GM19099 (cell line): Measurements from ENCODE around the gene LRRC10B.

Experiments
- POLR2A ChIP-seq: IDR thresholded peaks from 3 replicates; pipeline ENCODE4 v1.6.1; 2011; ENCODE audit warnings: low read depth; ENCODE audit not compliant: insufficient read length; ENCODE audit errors: extremely low read depth

The LRRC10B gene

GRCh38 chr11:61507962-61508861, at the start of gene LRRC10B:
Gene LRRC10B (plus strand): TSS chr11:61508749. CDS start chr11:61508999, 250 bp downstream.
- no peak for TF ChIP-seq POLR2A

GRCh38 chr11:61460474-61460881, 48.1 kb upstream of the LRRC10B start:
- TF ChIP-seq POLR2A: no peak

DNA sequence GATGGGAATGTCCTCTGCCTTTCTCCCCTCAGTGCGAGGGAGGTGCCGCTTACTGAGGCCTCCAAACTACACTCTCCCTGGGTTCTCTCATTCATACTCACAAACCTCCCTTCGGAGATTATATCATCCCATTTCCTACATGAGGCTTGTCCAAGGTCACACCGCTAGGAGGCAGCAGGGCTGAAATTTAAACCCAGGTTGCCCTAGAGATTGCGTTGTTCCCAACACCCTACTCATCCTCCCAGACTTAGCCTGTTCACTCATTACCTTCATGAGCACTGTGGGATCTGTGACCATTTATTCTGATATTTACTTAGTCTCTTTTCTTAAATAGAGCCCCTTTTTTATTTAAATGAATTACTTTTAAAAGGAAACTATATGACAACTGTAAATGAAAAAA, 47.6 kb upstream of the LRRC10B start:
- TF ChIP-seq POLR2A: no peak

DNA sequence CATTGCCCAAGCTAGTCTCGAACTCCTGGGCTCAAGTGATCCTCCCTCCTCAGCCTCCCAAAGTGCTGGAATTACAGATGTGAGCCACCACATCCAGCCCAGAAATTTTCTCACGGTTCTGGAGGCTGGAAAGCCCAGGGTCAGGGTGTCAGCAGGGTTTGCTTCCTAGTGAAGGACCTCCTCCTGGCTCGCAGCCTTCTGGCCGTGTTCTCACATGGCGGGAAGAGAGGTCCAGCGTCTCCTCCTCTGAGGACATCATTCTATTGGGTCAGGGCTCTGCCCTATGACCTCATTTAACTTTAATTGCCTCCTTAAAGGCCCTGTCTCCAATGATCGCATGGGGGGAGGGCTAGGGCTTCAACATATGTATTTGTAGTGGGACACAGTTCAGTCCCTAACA, 40.5 kb upstream of the LRRC10B start:
- TF ChIP-seq POLR2A: no peak

- no peak for TF ChIP-seq POLR2A
These were observed 36.3 kb upstream of the LRRC10B start for GRCh38 chr11:61472282-61472681.

DNA sequence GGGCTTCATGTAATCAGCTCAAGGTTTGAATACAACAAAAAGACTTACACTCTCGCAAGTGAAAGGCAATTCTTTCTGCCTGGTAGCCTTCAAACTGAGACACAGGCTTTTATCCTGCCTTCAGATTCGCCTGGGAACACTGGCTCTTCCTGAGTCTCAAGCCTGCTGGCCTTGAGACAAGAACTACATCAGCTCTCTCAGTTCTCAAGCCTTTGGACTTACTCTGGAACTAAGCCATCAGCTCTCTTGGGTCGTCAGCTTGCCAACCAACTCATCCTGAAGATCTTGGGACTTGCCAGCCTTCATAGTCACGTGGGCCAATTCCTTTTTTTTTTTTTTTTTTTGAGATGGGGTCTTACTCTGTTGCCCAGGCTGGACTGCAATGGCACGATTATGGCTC, 35.7 kb upstream of the LRRC10B start:
- TF ChIP-seq POLR2A: no peak

GRCh38 chr11:61473370-61474012, 35.1 kb upstream of the LRRC10B start:
- TF ChIP-seq POLR2A: no peak

DNA sequence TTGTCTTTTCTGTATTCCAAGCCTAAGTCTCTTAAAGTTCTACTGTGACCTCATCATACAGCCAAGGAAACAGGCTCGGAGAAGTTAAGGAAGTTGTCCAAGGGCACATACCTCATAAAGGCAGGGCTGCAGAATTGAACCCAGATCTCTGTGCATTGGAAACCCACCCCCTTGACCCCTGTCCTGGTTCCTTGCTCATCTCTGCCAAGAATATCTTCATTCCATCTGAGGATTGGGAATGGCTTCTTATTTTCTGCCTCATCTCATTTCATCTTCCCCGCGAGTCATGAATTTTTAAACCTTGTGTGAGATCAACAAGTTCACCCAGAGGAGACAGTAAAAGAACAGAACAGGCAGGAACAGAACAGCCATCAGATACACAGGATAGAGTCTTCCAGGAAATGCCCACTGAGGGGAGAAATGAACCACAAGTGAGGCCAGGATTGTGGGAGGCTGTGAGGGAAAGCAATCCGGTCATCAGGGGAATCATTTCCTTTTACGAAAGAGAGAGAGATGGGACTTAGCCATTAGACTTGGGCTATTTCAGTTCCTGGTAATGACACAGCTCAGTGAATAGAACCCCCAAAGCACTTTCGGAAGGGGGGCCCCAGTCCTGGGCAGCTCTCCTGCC, 34.4 kb upstream of the LRRC10B start:
- no peak for TF ChIP-seq POLR2A

DNA sequence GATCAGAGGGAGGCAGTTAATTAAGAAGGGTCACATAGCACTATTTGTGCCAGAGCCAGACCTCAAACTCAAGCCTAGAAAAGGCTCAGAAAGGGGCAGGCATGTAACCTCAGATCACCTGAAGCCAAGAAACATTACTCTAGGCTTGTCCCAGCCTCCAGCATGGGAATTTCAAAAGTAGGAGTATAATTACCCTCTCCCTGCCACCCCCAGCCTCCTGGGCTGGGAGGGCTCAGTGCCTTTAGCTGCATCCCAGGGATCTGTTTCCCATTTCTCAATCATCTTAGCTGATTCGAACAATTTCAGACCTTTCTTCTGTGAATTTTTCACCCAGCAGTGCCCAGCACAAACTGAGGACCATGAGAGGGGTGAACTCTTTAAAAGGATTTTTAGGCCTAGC, 33.1 kb upstream of the LRRC10B start:
- no peak for TF ChIP-seq POLR2A

- no peak for TF ChIP-seq POLR2A
These were observed 32.2 kb upstream of the LRRC10B start for GRCh38 chr11:61476371-61476770.

DNA sequence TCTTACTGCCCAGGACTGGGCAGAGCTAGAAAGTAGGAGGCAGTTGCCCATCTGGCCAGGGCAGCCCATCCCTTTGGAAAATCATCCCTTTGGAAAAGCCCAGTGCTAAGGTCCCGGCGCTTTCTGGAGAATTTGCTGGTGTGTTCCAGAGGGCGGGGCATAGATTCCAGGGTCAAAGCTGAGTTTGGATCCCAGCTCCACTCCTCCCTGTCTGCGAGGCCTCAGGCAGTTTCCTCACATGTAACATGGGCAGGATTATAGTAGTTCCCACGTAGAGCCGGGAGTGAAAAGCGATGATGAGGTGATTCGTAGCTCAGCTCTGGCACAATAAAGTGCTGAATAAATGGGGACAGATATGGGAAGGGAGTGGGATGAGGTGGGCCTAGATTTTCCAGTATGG, 31.4 kb upstream of the LRRC10B start:
- no peak for TF ChIP-seq POLR2A

GRCh38 chr11:61477727-61478148, 30.8 kb upstream of the LRRC10B start:
- no peak for TF ChIP-seq POLR2A

DNA sequence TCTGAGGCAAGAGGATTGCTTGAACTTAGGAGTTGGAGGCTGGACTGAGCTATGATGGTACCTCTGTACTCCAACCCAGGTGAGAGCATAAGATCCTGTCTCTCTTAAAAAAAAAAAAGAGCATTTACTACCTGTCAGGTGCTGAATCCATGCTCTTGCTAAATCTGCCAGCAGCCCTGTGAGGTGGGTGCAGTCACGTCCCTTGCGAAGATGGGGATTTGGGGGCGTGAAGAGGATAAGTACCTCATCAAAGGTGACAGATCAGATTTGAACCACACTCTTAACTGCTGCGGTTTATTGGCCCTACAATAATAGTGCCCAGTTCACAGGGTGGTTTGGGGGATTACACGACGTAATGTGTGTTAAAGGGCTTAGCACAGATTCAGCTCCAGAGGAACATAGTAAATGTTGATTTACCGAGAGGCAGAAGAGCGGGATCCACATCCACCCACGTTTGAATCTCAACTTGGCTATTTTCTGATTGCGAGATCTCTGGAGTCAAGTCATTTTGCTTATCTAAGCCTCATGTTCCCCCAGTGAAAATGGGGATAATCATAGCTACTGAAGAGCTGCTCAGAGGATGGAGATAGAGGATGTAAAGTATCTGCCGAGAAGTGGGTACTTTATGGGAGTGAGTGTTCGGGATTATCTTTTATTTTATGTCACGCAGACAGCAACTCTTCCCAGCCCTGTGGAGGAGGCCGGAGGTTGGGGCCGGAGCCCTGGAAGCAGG, 28.1 kb upstream of the LRRC10B start:
- TF ChIP-seq POLR2A: no peak

GRCh38 chr11:61480994-61481335, 27.6 kb upstream of the LRRC10B start:
- TF ChIP-seq POLR2A: no peak

DNA sequence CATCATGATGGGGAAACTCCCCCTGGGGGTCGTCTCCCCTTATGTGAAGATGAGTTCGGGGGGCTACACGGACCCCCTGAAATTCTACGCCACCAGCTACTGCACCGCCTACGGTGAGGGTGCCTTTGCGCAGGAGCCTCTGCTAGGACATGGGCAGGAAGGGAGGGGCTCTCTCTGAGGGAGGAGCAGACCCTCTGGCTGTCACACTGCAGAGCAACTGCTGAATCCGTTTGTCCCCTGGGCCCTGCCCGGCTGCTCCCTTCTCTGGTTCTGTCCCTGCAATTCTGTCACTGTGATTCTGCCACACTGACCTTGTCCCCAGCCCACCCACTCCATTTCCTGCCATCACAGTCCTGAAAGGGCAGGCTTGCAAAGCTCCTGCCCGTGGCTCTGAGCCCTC, 26.7 kb upstream of the LRRC10B start:
- no peak for TF ChIP-seq POLR2A

DNA sequence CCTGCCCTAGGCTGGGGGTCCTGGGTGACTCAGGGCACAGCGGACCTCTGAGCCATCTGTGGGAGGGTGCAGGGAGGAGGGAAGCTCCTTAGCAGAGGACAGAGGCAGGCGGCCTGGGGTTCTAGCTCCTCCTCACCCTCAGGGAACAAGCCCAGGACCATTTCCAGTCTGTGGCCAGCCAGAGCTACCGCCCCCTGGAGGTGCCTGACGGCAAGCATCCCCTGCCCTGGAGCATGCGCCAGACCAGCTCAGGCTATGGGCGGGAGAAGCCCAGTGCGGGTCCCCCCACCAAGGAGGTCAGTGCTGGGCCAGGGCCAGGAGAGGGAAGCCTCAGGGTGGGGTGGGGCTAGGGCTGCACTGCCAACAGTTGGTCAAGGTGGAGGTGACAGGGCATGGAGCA, 26.0 kb upstream of the LRRC10B start:
- TF ChIP-seq POLR2A: no peak

DNA sequence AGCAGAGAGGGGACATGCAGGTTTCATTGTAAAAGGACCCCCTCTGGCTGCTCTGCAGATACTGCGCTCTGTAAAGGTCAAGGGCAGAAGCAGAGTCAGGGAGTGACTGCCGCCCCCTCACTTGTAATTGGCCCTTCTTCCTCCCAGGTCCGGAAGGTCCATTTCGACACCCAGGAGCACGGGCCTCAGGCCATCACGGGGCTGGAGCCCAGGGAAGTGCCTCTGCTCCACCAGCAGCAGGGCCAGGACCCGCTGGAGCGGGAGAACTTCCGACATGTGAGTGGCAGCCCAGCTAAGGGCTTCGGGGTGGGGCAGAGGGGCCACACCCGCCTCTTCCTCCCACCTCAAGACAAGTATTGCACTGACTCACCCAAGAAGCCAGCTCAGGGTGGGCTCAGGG, 24.0 kb upstream of the LRRC10B start:
- TF ChIP-seq POLR2A: no peak
